ENCODE data around the gene LRRC31. TPM values are rescaled to one million over a fixed set of nuclear protein-coding genes. Genes with fewer than 3 reads are reported as not detected.

LRRC31 gene
- total RNA-seq, 2 donors from 2014 or later, result not detected

- Histone ChIP-seq H3K9ac (ENCODE audit: extremely low read depth, low read length, poor library complexity, severe bottlenecking) (no peak overlapping the region), H3K4me3 (ENCODE audit: low read length) (no peak overlapping the region), H3K4me1 (ENCODE audit: control insufficient read depth, insufficient read depth, low read length) (no peaks in the 10 kb centered on the region), H3K9me3 (ENCODE audit: control insufficient read depth, low read length) (no peaks in the 10 kb centered on the region), H3K27me3 (ENCODE audit: control insufficient read depth, insufficient read depth, low read length, poor library complexity, severe bottlenecking) (no peaks in the 10 kb centered on the region), H3K27ac (ENCODE audit: low read depth, low read length) (no peak overlapping the region), H3K36me3 (ENCODE audit: control insufficient read depth, insufficient read depth, low read length) (peaks cover 37% of the 10 kb centered on the region)
- no peak for DNase-seq
- no peaks in the 10 kb centered on the region for H3K4me1 Mint-ChIP-seq
- 93 to 100% methylated on average over 1 of the region's 1 CpG for WGBS, 2 experiments (ENCODE audit: insufficient coverage in 1 of 2, insufficient read length in 1 of 2)
- H3K27me3 Mint-ChIP-seq (ENCODE audit: insufficient read depth), result no peaks in the 10 kb centered on the region
- no peaks in the 10 kb centered on the region for H3K9me3 Mint-ChIP-seq
- no peak overlapping the region for H3K27ac Mint-ChIP-seq
- H3K36me3 Mint-ChIP-seq (ENCODE audit: low read depth), result peaks cover 24% of the 10 kb centered on the region
- TF ChIP-seq, protein P1, sequence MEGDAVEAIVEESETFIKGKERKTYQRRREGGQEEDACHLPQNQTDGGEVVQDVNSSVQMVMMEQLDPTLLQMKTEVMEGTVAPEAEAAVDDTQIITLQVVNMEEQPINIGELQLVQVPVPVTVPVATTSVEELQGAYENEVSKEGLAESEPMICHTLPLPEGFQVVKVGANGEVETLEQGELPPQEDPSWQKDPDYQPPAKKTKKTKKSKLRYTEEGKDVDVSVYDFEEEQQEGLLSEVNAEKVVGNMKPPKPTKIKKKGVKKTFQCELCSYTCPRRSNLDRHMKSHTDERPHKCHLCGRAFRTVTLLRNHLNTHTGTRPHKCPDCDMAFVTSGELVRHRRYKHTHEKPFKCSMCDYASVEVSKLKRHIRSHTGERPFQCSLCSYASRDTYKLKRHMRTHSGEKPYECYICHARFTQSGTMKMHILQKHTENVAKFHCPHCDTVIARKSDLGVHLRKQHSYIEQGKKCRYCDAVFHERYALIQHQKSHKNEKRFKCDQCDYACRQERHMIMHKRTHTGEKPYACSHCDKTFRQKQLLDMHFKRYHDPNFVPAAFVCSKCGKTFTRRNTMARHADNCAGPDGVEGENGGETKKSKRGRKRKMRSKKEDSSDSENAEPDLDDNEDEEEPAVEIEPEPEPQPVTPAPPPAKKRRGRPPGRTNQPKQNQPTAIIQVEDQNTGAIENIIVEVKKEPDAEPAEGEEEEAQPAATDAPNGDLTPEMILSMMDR (conservative IDR thresholded peaks at IDR 0.05), result no peak
- no peak overlapping the region for H3K4me3 Mint-ChIP-seq
Measured at GRCh38 chr3:169792359-169792758, 77.4 kb downstream of the LRRC31 start.

DNA sequence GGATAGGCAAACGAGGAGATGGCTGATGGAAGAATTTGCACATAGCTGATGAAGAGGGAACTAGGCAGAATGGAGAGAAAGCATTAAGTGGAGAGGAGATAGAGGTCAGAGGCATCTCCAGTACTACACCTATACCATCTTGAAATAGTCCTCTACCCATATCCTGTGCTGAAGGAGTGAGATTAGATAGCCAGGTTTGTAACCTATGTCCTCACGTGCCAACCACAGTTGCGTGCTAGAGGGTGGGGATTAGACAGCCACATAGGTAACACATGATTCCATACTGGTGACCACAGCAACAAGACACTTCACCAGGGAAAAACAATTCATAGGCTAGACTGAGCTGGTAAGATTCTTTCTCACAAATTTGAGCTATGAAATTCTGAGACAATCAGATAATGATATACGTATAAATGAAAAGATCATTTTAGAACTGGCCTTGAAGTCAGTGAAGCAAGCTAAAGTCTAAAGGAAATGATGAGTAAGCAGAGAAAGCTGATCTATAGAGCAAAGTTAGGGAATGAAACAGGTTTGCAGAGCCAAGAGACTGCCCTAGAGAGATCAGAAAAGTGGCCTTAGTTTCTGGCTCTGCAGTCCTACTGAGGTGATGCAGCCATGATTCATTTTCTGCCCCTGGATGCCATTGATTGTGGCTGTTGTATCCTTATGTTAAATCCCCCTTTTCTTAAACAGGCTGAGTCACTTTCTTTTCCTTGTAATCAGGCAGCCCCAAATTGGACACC is 78.9 kb downstream of the LRRC31 start:
- WGBS, 2 experiments (ENCODE audit: insufficient coverage in 1 of 2, insufficient read length in 1 of 2), result 90 to 94% methylated on average over 4 of the region's 4 CpGs
- Histone ChIP-seq H3K36me3 (ENCODE audit: control insufficient read depth, insufficient read depth, low read length) (peaks cover 52% of the 10 kb centered on the region), H3K9ac (ENCODE audit: extremely low read depth, low read length, poor library complexity, severe bottlenecking) (no peak overlapping the region), H3K4me1 (ENCODE audit: control insufficient read depth, insufficient read depth, low read length) (no peaks in the 10 kb centered on the region), H3K27ac (ENCODE audit: low read depth, low read length) (no peak overlapping the region), H3K27me3 (ENCODE audit: control insufficient read depth, insufficient read depth, low read length, poor library complexity, severe bottlenecking) (no peaks in the 10 kb centered on the region), H3K9me3 (ENCODE audit: control insufficient read depth, low read length) (no peaks in the 10 kb centered on the region), H3K4me3 (ENCODE audit: low read length) (no peak overlapping the region)
- no peak overlapping the region for H3K4me3 Mint-ChIP-seq
- H3K27ac Mint-ChIP-seq, result no peak overlapping the region
- H3K27me3 Mint-ChIP-seq (ENCODE audit: insufficient read depth), result no peaks in the 10 kb centered on the region
- no peak for DNase-seq
- no peaks in the 10 kb centered on the region for H3K9me3 Mint-ChIP-seq
- TF ChIP-seq, protein P1 (conservative IDR thresholded peaks at IDR 0.05), result no peak
- peaks cover 33% of the 10 kb centered on the region for H3K36me3 Mint-ChIP-seq (ENCODE audit: low read depth)
- no peaks in the 10 kb centered on the region for H3K4me1 Mint-ChIP-seq

- no peaks in the 10 kb centered on the region for H3K4me1 ChIP-seq (ENCODE audit: control insufficient read depth, insufficient read depth, low read length)
Measured at GRCh38 chr3:169790219-169790618, 79.5 kb downstream of the LRRC31 start.

More at GRCh38 chr3:169790219-169790618, 79.5 kb downstream of the LRRC31 start:
- H3K27ac Mint-ChIP-seq, result no peak overlapping the region
- TF ChIP-seq, protein P1 (conservative IDR thresholded peaks at IDR 0.05), result no peak
- peaks cover 36% of the 10 kb centered on the region for H3K36me3 Mint-ChIP-seq (ENCODE audit: low read depth)
- no peaks in the 10 kb centered on the region for H3K9me3 Mint-ChIP-seq
- Histone ChIP-seq H3K27me3 (ENCODE audit: control insufficient read depth, insufficient read depth, low read length, poor library complexity, severe bottlenecking) (no peaks in the 10 kb centered on the region), H3K9ac (ENCODE audit: extremely low read depth, low read length, poor library complexity, severe bottlenecking) (no peak overlapping the region), H3K4me3 (ENCODE audit: low read length) (no peak overlapping the region), H3K36me3 (ENCODE audit: control insufficient read depth, insufficient read depth, low read length) (peaks cover 58% of the 10 kb centered on the region), H3K9me3 (ENCODE audit: control insufficient read depth, low read length) (no peaks in the 10 kb centered on the region), H3K27ac (ENCODE audit: low read depth, low read length) (no peak overlapping the region)
- no peaks in the 10 kb centered on the region for H3K4me1 Mint-ChIP-seq
- H3K27me3 Mint-ChIP-seq (ENCODE audit: insufficient read depth), result no peaks in the 10 kb centered on the region
- no peak overlapping the region for H3K4me3 Mint-ChIP-seq
- no peak for DNase-seq

Other genes with a start within 250 kb of the LRRC31 start
- under 1 TPM; 0.15 to 0.79 TPM for gene MECOM, start 206.2 kb downstream of the LRRC31 start, total RNA-seq
- 10 to 100 TPM in 1 of 2 donors, 1 to 10 TPM in 1; 9.4 to 11.1 TPM for gene TERC, start 104.9 kb downstream of the LRRC31 start, total RNA-seq
- 1 to 10 TPM in 1 of 2 donors, under 1 TPM in 1; 0.82 to 2.5 TPM for gene ACTRT3, start 100.4 kb downstream of the LRRC31 start, total RNA-seq
- 10 to 100 TPM; 13.3 to 14.1 TPM for gene MYNN, start 96.5 kb downstream of the LRRC31 start, total RNA-seq
- gene LRRIQ4, start 57.1 kb downstream of the LRRC31 start, total RNA-seq, result not detected
- 10 to 100 TPM in 1 of 2 donors, 1 to 10 TPM in 1; 5.6 to 11.3 TPM for gene LRRC34, start 57.0 kb downstream of the LRRC31 start, total RNA-seq
- gene SAMD7, start 41.6 kb upstream of the LRRC31 start, total RNA-seq, result not detected
- 10 to 100 TPM; 48.7 to 64.4 TPM for gene SEC62, start 96.9 kb upstream of the LRRC31 start, total RNA-seq
- gene GPR160, start 168.1 kb upstream of the LRRC31 start, total RNA-seq, result 1 to 10 TPM; 6.9 to 8.6 TPM

Data from endodermal cell (in vitro differentiated cells).